GM18951 (cell line): ENCODE data around the gene ORM2.
A peak's percentile ranks its signal among the peaks of the same experiment; 100 is the strongest.

Source experiments
- POLR2A ChIP-seq: IDR thresholded peaks from 4 replicates; pipeline ENCODE4 v1.6.1; 2011; ENCODE audit warnings: mild to moderate bottlenecking; ENCODE audit not compliant: insufficient read length, insufficient read depth; ENCODE audit errors: extremely low read depth
- in situ Hi-C: fragments of 300-500 bp; cut with MboI; formaldehyde crosslinking; loops from one replicate; pipeline ENCODE4 v1.12.0; 2022; ENCODE audit warnings: low sequenced_read_pairs, mixed read lengths, inconsistent platforms; ENCODE audit not compliant: unreplicated experiment

Gene ORM2

DNA sequence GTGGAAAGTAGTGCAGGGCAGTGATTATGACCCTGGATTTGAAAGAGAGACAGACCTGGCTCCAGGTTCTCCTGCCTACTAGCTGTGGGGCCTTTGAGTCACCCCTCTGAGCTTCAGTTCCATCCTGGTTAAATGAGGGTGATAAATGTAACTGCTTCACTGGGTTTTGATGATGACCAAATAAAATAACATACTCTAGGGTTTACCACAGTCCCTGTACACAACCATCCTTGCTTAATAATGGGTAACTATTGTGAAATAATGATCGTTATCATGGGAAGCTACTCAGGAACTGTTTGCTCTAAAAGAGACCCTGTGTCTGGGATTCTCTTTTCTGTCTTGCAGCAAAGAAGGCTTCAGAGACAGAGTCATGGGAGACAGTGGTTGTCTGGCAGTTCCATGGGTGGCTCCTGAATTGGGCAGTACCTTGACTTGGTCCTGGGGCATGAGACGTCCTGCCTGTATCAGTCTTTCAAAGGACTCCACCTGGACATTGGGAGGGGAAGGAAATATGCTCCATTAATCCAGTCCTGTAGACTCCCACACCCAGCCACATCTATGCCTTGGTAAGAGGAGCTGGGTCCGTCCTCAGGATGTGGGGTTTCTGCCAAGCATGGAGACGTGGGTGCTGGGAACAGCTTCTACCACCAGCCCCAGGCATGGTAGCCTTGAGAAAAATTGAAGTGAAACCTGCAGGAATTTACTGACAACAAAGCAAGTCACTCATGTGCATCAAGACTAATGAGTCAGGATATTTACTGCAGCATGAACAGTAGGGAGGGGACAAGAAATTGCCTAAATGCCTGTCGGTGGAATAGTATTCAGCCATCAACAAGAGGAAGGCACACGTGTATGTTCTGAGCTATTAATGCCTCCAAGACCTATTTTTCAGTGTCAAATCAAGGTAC, 34.7 kb downstream of the ORM2 start:
- in situ Hi-C loops, result no loop called here
- no peak for TF ChIP-seq POLR2A

DNA sequence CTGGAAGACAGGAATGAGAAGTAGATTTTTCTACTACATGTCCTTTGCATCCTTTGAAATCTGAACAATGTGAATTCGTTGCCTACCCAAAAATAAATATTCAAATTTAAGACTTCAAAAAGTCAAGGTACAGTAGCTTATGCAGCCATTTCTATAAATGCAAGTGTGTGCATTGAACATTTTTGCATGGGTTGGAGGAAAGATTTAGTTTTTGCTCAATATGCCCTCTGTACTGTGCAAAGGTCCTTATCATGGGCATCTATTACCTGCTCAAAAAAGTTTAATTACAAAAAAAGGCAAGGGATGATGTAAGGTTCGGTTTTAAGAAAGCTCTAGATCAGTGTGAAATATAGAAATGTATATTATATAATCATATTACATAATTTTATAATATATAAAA, 35.5 kb downstream of the ORM2 start:
- TF ChIP-seq POLR2A, result no peak
- in situ Hi-C loops, result no loop called here

DNA sequence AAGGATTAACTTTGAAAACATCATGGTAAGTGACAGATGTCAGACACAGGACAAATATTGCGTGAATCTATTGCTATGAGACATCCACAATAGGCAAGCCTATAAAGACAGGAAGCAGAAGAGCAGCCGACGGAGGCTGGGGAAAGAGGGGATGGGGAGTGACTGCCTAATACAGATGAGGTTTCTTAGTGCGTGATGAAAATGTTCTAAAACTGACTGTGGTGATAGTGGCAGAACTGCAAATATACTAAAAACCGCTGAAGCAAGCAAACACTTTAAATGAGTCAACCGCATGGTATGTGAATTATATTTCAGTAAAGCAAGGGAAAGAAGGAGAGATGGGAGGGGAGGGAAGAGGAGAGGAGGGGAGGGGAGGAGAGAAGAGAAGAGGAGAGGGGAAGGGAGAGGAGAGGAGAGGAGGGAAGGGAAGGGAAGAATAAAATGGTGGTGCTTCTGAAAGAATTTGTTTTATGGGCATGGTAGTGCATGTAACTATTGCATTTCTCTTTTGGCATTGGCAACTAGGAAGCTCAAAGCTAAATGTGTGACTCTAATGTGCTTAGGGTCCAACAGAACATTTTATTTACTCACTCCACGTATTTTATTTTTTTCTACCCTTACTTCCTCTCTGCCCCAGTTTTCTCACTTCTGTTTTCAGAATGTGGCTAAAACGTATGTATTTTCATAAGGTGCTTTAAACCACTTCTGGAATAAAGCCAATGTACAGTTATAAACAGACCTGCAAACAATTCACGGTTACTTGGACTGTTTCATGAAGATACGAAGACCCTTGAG, 36.9 kb downstream of the ORM2 start:
- in situ Hi-C loops, result no loop called here
- TF ChIP-seq POLR2A, result peak; percentile 28

DNA sequence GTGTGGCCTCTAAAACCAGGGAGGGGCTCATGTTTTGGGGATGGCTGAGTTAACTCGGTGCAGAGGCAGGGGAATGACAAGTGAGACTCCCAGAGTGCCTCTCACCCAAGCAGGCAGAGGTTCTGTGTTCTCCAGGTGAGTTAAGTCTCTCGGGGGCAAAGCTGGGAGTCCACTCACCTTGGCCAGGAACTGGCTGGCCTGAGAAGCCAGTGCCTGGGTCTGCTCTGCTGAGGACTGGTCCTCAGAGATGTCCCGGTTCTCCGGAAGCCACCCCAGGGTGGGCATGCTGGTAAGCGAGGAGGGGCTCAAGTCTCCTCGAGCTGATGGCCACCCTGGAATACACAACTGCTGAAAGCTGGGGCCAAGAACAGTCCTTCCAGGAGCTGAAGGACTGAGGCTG, 37.7 kb downstream of the ORM2 start:
- no peak for TF ChIP-seq POLR2A
- in situ Hi-C loops, result no loop called here

DNA sequence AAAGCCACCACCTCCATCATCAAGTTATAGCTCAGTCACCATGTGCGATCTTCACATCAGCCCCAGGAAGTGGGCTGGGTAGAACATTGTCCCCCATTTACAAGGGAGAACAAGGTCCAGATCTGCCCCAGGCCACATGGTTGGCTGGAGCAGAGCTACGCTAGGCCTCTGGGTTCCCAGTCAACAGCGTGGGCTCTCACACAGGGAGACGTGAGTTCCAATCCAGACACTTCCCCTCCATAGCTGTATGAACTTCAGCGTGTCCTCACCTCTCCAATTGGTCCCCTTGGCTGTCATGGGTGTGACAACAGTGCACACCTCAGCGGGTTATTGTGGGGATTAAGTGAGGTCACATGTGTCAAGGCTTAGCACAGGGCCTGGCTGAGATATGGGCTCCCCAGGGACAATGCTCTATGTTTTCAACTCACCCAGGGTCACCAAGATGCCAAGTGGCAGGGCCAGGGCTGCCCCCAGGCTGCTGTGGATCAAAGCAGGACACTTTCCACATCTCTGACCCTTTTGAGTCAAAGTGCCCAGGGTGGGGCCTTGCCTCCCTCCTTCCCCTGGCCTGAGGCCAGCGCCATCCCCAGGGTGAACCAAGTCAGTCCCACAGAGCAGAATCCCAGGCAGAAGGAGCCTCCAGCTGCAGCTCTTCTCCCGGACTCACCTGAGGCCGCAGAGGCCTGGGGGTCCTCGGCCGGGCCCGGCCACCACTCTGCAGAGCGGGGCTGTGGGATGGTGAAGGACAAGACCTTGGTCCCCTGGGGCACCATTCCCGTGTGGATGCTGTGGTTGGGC, 38.3 kb downstream of the ORM2 start:
- no peak for TF ChIP-seq POLR2A
- in situ Hi-C loops, result no loop called here

DNA sequence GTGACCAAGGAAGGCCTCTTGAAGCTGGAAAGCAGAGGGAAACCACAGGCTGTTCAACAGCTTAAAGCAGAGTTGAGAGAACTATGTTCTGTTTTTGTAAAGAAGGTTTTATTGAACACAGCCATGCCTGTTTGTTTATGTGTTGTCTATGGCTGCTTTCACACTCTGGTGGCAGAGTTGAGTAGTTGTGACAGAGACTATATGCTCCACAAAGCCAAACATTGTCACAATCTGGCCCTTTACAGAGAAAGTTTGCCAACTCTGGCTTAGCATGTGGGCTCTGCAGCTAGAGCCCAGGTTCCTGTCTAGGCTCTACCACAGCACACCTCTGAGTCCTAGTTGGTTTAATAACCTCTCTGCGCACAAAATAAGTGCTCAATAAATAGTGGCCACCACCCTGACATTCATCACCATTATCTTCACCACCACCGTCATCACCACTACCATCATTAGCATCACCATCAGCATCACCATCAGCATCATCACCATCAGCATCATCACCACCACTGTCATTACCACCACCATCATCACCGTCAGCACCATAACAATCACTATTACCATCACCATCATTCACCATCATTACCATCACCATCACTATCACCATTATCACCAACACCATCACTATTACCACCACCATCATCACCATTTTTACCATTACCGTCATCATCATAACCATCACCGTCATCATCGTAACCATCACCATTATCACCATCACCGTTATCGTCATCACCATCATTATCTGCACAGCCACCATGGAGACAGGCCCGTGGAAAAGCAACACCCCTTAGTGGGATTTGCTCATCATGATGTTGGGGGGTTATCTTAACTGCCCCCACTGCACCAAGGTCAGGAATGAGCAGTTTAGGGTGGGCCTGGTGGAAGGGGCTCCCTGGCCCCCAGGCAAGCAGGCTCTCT, 39.8 kb downstream of the ORM2 start:
- TF ChIP-seq POLR2A, result no peak
- in situ Hi-C loops, result no loop called here

DNA sequence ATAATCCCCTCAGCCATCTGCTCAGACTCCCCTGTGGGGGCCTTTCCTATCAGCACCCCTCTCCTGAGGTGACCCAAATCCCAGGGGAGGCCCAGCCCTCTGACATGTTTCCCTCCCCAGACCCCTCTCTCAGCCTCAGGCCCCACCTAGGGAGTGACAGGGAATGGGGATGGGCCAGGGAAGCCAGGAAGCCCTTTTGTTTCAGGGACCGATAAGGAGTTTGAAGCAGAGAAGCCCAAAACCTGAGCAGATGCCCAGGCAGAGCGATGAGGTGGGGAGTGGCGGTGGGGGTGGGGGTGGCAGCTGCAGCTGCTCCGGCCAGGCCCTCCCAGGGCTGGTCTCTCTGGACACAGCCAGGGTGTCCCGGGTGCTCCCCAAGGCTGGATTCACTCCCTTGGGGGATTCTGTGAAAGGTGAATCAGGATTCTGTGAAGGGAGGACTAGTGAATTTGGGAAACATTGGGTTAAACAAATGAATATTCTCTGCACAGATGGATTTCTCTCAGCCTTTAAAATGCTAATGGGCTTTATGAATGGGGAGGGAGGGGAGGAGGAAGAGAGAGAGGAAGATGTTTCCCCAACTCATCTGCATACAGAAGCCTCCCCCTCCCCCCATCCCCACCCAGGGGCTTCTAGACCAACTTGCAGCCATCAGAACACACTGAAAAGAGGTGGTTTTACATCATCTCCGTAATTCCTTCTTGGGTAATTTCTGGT, 40.7 kb downstream of the ORM2 start:
- in situ Hi-C loops, result no loop called here
- TF ChIP-seq POLR2A, result no peak

DNA sequence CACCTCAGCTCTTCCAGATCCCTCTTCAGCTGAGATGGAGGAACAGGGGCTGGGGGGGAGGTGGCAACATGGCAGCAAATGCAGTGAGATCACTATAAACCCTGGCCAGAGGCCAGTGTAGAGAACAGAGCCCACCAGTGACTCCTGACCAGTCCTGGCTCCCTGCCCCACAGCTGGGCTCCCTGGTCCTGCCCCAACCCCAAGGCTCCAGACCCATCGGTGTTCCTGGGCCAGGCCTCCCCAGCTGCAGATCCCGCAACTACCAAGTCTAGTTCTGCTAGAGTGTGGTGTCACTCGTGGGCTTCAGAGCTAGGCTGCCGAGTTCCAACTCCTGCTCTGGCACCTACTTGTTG, 41.3 kb downstream of the ORM2 start:
- in situ Hi-C loops, result no loop called here
- no peak for TF ChIP-seq POLR2A

DNA sequence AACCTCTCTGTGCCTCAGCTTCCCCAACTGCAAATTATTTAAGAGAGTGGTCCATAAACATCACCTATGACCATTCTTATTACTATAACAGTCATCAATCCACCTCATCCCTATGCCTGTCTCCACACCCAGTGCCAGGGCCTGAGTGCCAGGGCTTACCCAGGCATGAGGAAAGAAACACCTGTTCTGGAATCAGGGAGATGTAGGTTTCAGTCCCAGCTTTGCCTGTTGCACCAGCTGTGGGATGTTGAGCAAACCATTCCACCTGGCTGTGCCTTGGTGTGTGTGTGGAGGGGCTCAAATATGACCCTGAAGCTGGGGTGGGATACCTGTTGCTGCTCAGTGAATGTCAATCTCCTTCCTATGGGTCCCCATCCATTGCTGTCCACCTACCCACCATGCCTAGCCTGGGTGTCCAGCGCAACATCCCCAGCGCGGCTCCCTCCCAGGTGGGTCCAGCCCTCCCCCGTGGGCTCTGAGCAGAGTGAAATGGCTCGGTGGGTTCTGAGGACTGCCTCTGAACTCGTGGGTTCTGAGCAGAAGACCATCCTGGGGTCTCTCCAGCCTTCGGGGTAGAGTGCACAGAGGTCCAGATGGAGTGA, 41.8 kb downstream of the ORM2 start:
- no peak for TF ChIP-seq POLR2A
- in situ Hi-C loops, result no loop called here

DNA sequence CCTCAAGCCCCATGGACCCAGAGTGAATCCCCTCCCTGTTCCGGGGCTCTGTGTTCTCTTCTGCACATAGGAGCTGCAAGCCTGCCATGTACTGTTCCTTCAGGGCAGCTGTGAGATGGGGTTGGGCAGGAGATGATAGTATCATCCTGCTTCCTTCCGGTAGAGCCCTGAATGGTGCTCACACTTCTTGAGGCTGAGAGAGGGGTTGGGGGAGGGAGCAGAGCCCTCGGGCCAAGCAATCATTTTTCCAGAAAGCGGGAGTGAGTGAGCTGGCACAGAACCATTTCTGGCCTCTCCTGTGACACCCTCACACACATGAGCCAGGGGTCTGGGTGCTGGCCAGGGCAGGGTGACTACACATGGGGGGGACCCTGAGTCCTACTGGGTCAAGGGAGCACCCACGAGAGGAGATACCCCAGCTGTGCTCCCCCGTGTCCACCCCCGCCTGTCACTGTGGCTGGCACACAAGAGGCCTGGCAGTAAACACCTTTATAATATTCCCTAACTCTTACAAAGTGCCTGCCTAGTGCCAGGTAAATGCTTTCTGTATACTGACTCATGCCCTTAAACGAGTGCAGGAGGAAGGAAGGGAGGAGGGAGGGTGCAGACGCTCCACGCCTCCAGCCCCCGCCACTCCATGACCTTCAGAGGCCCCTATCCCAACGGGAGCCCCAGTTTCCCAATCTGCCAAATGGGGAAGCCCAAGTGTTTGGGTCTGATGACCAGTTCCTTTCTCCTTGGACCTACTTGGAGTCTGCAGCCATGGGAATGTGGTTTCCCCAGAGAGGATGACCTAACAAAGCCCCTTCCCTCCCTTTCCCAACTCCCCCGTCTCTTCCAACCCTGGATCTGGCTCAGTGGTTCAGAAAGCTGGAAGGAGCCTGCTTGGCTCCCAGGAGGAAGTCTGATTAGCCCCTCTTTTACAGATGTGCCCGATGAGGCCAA, 42.6 kb downstream of the ORM2 start:
- in situ Hi-C loops, result no loop called here
- no peak for TF ChIP-seq POLR2A
